T-helper 9 cell (primary cell): ENCODE data around the gene RRH.
"Not testable (repeated sequence)": the region's sequence is repeated elsewhere in the genome, so short reads cannot be mapped to it uniquely, and the experiment has no call there.

Experiments
- DNase-seq: peaks from one replicate; pipeline ENCODE4 v3.0.0-alpha.2; 2020

The RRH gene

GRCh38 chr4:109846395-109847098, 18.8 kb downstream of the RRH start:
- no peak for DNase-seq

DNA sequence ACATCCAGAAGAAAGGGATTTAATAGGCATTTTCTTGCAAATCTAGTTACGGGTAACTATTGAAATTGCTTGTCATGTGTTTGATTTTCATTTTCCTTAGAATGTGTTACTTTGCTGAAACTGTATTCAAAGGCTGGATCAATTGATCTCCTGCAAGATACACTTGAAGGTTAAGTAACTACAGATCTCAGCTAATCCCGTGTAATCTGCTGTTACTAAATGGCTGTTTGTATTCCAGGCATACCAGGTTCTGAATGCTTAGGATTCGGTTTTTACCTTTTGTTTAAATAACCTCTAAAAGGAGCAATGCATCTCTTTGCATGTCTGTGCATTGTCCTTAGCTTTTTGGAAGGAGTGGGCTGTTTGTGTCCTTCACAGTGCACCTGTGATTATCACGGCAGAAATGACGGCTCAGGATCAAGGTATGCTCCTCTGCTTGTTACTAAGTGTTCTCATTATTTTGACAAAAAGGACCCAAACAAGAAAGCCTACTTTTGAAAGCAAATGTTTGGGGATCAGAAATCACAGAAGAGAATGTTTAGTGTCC, 20.2 kb downstream of the RRH start, which contains the start of gene LRIT3:
LRIT3 (plus strand) TSS at position 212 of the 547 bp plus-strand sequence; CDS start at position 307, 95 bp downstream.
- no peak for DNase-seq

GRCh38 chr4:109848501-109848900, 20.7 kb downstream of the RRH start:
- DNase-seq: no peak

DNA sequence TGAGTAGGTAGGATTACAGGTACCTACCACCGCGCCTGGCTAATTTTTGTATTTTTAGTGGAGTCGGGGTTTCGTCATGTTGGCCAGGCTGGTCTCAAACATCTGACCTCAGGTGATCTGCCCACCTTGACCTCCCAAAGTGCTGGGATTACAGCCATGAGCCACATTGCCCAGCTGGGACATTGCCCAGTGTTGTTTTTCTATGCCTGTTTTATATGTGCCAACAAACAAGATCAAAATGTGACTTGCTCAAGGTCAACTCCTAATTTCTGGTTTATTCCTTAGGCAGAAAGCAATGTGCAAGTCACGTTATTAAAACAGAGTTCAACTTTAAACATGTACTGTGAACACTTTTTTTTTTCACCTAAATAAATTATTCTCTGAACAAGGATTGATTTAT, 22.8 kb downstream of the RRH start:
- no peak for DNase-seq

- DNase-seq: not testable (repeated sequence)
These were observed 31.9 kb downstream of the RRH start for GRCh38 chr4:109859426-109860300.

GRCh38 chr4:109861271-109861670, 33.5 kb downstream of the RRH start:
- no peak for DNase-seq

DNA sequence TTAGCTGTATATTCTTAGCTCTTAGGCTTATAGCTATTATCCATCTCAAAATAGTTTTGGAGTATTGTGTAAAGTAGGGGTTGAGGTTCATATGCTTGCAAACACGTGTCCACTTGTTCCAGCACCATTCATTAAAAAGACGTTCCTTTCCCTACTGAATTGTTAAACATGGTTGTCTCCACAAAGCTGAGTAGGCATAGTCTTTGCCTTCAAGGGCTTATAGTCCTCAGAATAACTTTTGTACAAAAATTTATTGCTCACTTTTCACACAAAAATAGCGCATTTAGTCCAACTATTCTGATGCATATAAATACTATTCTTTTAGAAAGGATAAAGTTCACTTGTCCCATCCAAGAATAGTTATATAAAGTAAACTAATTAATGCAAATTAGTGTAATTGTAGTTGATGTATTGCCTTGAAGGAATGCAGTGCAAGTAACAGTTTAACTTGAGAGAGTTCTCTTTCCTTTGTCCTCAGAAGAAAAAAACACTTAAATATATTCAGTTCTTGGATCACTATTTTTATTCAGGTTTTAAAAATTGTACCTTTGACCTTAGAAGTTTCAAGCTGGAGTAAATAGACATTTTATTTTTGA, 34.2 kb downstream of the RRH start:
- DNase-seq: no peak

DNA sequence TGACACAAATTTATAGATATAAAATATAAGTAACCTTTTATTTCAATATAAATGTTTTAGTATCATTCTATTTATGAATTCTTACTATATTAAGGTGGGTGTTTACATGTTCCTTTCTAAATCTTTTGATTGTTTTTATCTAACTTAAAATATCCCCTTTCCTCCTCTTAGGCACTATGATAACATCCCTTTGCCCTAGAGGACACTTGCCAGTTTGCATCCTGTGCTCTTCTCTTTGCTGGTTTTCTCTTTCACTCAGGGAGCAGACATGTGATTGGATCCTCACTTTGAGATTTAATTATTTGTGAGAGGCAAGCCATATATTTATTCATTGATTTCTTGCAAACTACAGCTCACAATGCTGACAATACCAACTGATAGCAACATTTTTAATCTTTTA, 36.4 kb downstream of the RRH start:
- DNase-seq: no peak

DNA sequence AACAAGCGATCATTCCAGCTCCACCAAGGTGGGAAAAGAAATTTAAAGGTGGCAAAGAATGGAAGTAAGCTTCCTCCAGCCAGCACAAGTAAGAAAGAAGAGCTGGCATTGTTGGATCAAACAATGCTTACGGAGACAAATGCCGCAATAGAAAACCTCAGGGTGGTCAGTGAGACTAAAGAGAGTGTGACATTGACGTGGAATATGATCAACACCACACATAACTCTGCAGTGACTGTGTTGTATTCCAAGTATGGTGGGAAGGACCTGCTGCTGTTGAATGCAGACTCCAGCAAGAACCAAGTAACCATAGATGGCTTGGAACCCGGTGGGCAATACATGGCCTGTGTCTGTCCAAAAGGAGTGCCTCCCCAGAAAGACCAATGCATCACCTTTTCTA, 42.3 kb downstream of the RRH start:
- no peak for DNase-seq

- DNase-seq: no peak
These were observed 44.3 kb downstream of the RRH start for GRCh38 chr4:109872065-109872464.

DNA sequence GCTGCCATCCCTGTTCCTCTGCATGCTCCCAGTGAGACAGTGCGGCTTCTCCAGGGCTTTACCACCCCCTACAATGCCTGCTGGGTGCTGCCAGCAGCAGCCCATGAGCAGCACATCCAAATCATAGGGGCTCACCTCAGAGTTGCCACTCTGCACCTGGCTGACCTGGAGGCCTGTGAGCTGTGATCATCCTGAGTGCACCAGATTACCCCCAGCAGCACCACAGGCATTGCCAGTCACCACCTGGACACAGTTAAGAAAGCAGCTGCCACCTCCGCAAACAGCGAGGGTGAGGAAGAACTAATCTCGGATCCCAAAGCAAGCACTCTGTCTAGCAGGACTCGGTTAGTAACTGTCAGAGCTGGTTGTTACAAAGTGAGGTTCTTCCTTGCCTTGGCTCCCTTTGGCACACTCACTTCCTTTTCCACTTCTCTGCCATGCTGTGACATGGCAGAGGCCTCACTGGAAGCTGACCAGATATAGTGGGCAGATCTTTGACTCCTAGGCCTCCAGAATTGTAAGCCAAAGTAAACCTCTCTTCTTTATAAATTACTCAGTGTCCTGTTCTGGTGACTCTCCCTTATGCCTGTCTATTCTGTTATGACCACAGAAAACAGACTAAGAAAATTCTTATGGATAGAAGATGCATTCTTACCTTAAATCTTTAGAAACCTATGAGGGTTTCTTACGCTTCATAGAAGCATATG, 45.3 kb downstream of the RRH start:
- no peak for DNase-seq

- no peak for DNase-seq
These were observed 46.2 kb downstream of the RRH start for GRCh38 chr4:109873791-109874514.

- no peak for DNase-seq
These were observed 47.3 kb downstream of the RRH start for GRCh38 chr4:109875106-109875505.

GRCh38 chr4:109875553-109875952, 47.8 kb downstream of the RRH start:
- not testable (repeated sequence) for DNase-seq

GRCh38 chr4:109876634-109877265, 49.0 kb downstream of the RRH start:
- no peak for DNase-seq

GRCh38 chr4:109877400-109877799, 49.6 kb downstream of the RRH start:
- no peak for DNase-seq

DNA sequence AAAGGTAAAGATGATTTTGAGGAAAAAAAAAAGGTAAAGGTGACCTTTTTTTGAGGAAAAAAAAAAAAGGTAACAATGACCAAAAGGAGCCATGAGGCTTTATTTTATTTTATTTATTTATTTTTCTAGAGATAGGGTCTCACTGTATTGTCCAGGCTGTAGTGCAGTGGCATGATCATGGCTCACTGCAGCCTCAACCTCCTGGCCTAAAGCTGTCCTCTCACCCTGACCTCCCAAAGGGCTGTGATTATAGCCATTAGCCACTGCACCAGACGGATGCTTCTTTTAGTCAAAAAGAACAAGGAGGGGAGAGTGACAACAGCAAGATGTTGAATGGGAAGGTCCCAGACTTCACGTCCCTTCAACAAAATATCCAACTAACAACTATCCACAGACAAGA, 50.6 kb downstream of the RRH start:
- no peak for DNase-seq

DNA sequence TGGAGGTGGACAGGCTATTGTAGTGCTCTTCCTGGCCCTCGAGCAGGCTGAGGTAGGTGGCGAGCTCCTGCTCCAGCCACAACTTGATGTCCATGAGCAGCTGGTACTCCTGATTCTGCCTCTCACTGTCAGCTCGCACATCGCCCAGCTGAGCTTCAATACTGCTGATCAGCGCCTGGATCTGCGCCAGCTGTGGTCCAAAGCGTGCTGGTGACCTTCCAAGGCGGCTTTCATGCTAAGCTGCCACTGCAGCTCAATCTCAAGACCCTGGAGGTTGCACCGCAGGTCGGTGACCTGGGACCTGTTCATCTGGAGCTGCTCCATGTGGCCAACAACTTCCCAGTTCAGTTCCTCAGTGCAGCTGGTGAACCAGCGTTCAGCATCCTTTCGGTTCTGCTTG, 51.3 kb downstream of the RRH start:
- no peak for DNase-seq

DNA sequence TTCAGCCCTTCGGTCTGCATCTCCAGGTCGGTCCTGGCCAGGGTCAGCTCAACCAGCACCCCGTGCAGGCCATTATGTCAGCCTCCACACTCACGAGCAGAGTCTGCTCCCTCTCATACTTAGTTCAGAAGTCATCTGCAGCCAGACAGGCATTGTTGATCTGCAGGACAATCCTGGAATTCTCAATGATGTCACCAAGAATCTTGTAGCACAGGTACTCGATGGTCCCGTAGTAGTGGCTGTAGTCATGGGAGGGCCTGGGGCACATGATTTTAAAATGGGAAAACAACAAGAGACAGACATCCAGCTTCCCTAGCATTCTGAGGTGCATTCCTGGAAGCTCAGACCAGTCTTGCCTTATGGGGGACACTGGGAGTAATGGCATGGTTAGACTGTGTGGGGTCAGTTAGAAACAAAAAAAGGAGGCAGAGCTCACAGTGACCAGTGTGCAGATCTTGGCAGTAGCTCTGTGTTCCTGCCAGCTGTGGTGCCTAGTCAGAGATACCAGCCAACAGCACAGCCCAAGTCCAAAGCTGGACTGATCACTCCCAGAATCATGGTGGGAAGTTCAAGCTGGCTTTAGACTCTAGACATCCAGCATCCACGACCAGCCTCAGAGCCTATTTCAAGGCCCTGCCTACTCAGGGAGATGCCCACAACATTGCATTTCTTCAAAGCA, 52.0 kb downstream of the RRH start:
- no peak for DNase-seq

DNA sequence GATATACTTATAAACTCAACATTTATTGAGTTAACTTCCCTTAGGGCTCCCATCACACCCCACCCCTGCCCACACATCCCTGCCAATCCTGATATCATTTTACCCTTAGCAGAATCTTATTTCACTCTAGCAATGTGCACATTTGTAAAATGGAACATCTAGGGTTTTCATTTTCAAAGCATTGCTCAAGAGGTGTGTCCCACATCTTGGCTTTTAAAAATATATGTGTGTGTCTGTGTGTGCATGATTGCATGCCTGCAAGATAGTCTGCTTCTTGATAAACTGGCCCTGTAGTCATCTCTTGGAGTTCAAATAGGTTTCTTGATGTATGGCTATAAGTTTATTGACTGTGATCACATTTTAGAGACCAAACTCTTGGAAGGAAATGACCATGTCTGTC, 58.5 kb downstream of the RRH start:
- no peak for DNase-seq

DNA sequence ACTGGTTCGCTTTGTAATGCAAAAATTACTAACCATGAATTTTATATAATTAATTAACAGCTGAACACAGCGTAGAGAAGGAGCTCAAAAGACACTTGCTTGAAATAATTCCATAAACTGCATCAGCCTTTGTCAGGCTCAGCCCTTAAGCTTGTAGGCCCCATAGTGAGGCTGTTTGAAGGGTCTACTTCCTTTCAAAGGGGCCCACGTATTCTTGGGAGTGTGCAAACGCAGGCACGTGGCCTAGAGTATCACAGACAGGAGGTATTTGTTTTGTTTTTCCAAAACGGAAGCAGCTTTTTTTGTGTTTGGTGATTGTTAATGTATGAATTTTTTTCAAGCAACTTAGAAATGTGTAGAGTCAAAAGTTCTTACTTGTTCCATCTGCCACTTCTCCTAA, 59.3 kb downstream of the RRH start:
- DNase-seq: no peak
